Nephron progenitor cell (in vitro differentiated cells): ENCODE data around the gene KIAA1958.

Source experiments
- DNase-seq: peaks from one replicate; pipeline ENCODE4 v3.0.0; 2021
- H3K27ac Mint-ChIP-seq: 2 replicates; pipeline ENCODE4 v1.8.0; 2021; ENCODE audit warnings: mild to moderate bottlenecking, moderate library complexity, mixed read lengths
- H3K27me3 Mint-ChIP-seq: 2 replicates; pipeline ENCODE4 v1.8.0; 2021; ENCODE audit warnings: mild to moderate bottlenecking, low read depth, mixed read lengths; ENCODE audit not compliant: poor library complexity
- H3K36me3 Mint-ChIP-seq: 2 replicates; pipeline ENCODE4 v1.8.0; 2021; ENCODE audit warnings: low read depth, mixed read lengths
- H3K4me1 Mint-ChIP-seq: 2 replicates; pipeline ENCODE4 v1.8.0; 2021; ENCODE audit warnings: mixed read lengths
- H3K4me3 Mint-ChIP-seq: 2 replicates; pipeline ENCODE4 v1.8.0; 2021; ENCODE audit warnings: mild to moderate bottlenecking, moderate library complexity, mixed read lengths
- H3K9me3 Mint-ChIP-seq: 2 replicates; pipeline ENCODE4 v1.8.0; 2021; ENCODE audit warnings: mild to moderate bottlenecking, moderate library complexity, mixed read lengths
- TF ChIP-seq, protein P1 (sequence below): fragments of 200-600 bp; sonication (generic); IDR thresholded peaks from 2 replicates; pipeline ENCODE4 v1.5.0; 2021; ENCODE audit warnings: antibody characterized with exemption

KIAA1958 gene

DNA sequence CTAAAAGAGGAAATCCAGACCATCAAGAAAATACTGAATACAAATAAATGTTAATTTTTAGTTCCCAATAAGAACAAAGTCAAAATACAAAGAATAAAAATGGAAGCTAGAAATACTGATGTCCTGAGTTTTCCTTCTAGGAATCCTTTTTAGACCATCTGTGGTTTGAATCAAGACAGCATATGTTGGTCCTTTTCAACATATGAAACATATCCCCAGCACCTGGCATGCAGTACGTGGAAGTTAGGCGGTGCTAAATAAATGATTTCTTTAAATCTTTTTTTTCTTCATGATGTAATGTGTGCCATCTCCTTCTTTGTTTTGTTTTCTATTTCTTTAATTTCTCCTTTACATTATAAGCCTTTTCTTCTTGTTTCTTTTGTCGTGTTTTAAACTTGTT lies 34.0 kb downstream of the KIAA1958 start:
- peak overlapping the region; percentile 46 for H3K27ac Mint-ChIP-seq
- H3K27me3 Mint-ChIP-seq: no peaks in the 10 kb centered on the region
- no peak overlapping the region for H3K4me3 Mint-ChIP-seq
- no peaks in the 10 kb centered on the region for H3K4me1 Mint-ChIP-seq
- TF ChIP-seq, protein P1, sequence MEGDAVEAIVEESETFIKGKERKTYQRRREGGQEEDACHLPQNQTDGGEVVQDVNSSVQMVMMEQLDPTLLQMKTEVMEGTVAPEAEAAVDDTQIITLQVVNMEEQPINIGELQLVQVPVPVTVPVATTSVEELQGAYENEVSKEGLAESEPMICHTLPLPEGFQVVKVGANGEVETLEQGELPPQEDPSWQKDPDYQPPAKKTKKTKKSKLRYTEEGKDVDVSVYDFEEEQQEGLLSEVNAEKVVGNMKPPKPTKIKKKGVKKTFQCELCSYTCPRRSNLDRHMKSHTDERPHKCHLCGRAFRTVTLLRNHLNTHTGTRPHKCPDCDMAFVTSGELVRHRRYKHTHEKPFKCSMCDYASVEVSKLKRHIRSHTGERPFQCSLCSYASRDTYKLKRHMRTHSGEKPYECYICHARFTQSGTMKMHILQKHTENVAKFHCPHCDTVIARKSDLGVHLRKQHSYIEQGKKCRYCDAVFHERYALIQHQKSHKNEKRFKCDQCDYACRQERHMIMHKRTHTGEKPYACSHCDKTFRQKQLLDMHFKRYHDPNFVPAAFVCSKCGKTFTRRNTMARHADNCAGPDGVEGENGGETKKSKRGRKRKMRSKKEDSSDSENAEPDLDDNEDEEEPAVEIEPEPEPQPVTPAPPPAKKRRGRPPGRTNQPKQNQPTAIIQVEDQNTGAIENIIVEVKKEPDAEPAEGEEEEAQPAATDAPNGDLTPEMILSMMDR: no peak
- H3K36me3 Mint-ChIP-seq: peaks cover 35% of the 10 kb centered on the region
- DNase-seq: no peak
- peaks cover 13% of the 10 kb centered on the region for H3K9me3 Mint-ChIP-seq

DNA sequence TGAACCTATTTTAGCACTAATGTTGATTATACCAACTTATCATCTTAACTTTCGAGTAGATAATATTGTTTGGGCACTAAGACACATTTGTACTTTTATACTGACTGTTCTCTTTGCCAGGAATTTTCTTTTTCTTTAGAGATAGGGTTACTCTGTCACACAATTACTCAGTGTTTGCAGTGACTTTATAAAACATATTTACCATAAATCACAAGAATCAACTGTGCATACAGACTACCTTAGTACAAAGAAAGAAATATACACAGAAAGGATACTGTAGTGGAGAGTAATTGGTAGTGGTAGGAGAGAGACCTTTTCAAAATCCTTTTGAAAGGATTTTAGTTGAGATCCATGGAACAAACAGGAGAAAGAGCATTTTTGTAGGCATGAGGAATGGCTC lies 40.3 kb downstream of the KIAA1958 start:
- Mint-ChIP-seq H3K4me3 (no peak overlapping the region), H3K9me3 (peaks cover 18% of the 10 kb centered on the region), H3K27me3 (peaks cover 2% of the 10 kb centered on the region), H3K36me3 (peaks cover 50% of the 10 kb centered on the region), H3K27ac (peak overlapping the region; percentile 85), H3K4me1 (peaks cover 12% of the 10 kb centered on the region)
- DNase-seq: no peak
- TF ChIP-seq, protein P1: no peak

DNA sequence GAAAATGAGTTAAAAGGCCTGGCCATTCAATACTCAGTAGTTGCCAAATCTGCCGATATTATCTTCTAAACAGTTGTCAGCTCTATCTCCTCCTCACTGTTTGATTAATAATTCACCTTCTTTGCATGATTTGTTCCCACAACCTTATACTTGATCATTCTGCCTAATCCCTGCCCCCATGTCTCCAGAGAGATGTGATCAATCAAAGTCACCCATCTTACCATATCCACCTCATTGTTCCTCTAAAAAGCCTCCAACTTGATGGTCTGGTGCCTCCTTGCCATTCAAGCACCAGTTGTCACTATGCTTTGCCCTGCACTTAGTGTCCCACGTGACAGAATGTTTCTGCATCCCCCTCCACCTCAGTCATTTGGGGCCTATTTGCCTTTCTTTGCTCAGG lies 41.3 kb downstream of the KIAA1958 start:
- no peak overlapping the region for H3K4me3 Mint-ChIP-seq
- H3K36me3 Mint-ChIP-seq: peaks cover 48% of the 10 kb centered on the region
- TF ChIP-seq, protein P1: no peak
- H3K4me1 Mint-ChIP-seq: peaks cover 12% of the 10 kb centered on the region
- no peak for DNase-seq
- H3K27me3 Mint-ChIP-seq: peaks cover 2% of the 10 kb centered on the region
- peak overlapping the region; percentile 81 for H3K27ac Mint-ChIP-seq
- peaks cover 14% of the 10 kb centered on the region for H3K9me3 Mint-ChIP-seq

DNA sequence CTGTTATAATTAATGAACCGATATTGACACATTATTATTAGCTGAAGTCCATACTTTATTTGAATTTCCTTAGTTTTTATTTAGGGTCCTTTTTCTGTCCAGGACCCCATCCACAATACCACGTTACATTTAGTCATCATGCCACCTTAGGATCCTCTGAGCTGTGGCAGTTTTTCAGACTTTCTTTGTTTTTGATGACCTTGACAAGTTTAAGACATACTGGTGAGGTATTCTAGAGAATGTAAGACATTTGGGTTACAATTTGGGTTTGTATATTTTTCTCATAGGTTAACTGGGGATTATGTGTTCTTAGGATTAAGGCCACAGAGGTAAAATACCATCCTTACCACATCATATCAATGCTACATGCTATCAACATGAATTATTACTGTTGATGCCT lies 42.7 kb downstream of the KIAA1958 start:
- Mint-ChIP-seq H3K27ac (no peak overlapping the region), H3K36me3 (peaks cover 51% of the 10 kb centered on the region)
- TF ChIP-seq, protein P1: no peak

DNA sequence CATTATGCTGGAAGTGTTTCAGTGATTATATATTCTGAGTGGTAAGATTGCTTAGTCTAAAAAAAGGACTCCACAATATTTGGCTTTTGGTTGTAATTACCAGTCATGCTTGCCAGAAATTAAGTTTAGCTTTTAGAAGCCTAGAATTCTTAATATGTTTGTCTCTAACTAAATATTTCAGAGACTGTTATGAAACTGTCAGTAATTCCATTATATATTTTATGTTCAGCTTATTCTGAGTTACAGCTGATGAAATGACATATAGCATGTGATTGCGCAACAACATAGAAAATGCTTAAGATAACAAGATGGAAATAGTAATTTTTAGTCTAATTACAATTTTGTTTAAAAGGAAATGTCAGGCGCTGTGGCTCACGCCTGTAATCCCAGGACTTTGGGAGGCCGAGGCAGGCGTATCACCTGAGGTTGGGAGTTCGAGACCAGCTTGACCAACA lies 44.2 kb downstream of the KIAA1958 start:
- H3K9me3 Mint-ChIP-seq: peaks cover 8% of the 10 kb centered on the region
- H3K4me1 Mint-ChIP-seq: peaks cover 12% of the 10 kb centered on the region
- H3K36me3 Mint-ChIP-seq: peaks cover 50% of the 10 kb centered on the region
- peaks cover 2% of the 10 kb centered on the region for H3K27me3 Mint-ChIP-seq
- DNase-seq: no peak
- TF ChIP-seq, protein P1: no peak
- H3K4me3 Mint-ChIP-seq: no peak overlapping the region
- no peak overlapping the region for H3K27ac Mint-ChIP-seq

More for the DNA sequence above, 42.7 kb downstream of the KIAA1958 start:
- Mint-ChIP-seq H3K4me1 (peaks cover 12% of the 10 kb centered on the region), H3K4me3 (no peak overlapping the region), H3K9me3 (peaks cover 14% of the 10 kb centered on the region), H3K27me3 (peaks cover 2% of the 10 kb centered on the region)
- no peak for DNase-seq

DNA sequence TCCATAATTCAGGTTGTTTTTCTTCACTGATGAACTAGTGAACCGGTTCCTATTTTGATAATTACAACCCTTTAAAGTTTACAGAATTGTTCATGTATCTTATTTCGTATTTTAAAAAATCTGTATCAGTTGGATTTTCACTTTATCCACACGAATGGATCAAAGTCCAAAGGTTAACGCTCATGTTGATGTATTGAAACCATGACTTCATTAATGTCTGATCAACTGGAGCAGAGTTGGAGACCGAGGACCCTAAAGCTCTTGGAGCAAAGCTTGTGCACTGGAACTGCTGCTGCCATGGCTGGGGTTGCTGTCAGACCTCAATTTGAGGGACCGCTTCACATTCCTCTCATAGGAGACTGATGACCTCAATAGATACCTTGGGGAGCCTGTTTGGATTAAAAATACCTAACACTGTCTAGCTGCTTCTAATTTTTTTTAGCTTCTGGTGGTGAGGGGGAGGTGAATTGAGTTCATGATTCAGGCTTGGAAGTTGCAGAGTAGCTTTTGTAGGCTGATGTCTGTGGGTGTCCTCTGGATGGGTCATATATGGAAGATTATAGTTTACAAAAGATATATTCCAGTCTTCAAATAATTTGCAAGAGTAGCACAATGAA lies 45.1 kb downstream of the KIAA1958 start:
- Mint-ChIP-seq H3K9me3 (peaks cover 3% of the 10 kb centered on the region), H3K36me3 (peaks cover 50% of the 10 kb centered on the region), H3K4me3 (no peak overlapping the region), H3K4me1 (peaks cover 12% of the 10 kb centered on the region), H3K27ac (no peak overlapping the region), H3K27me3 (peaks cover 2% of the 10 kb centered on the region)
- DNase-seq: no peak
- TF ChIP-seq, protein P1: no peak
